ENCODE measurements around the gene SNAPC3. TPM values are rescaled to one million over a fixed set of nuclear protein-coding genes. Genes with fewer than 3 reads are reported as not detected.

Gene SNAPC3
- total RNA-seq, 2 donors from 2014 or later = 41.3 to 52.5 TPM

GRCh38 chr9:15492485-15493150 lies 69.9 kb downstream of the SNAPC3 start:
- no peak for TF ChIP-seq CTCF (conservative IDR thresholded peaks at IDR 0.05)
- H3K4me3 ChIP-seq (ENCODE audit: low read length) = peak overlapping the region; percentile 35
- no peak overlapping the region for H3K9ac ChIP-seq (ENCODE audit: extremely low read depth, low read length, poor library complexity, severe bottlenecking)
- 96 to 98% methylated on average over 10 to 13 of the region's 13 CpGs for WGBS, 2 experiments (ENCODE audit: insufficient coverage in 1 of 2, insufficient read length in 1 of 2)
- no peaks in the 10 kb centered on the region for H3K4me1 ChIP-seq (ENCODE audit: control insufficient read depth, insufficient read depth, low read length)
- Mint-ChIP-seq H3K9me3 (peaks cover 38% of the 10 kb centered on the region), H3K27ac (no peak overlapping the region), H3K4me1 (no peaks in the 10 kb centered on the region), H3K4me3 (no peak overlapping the region), H3K27me3 (ENCODE audit: insufficient read depth) (no peaks in the 10 kb centered on the region), H3K36me3 (ENCODE audit: low read depth) (peaks cover 91% of the 10 kb centered on the region)
- no peak for DNase-seq
- no peak overlapping the region for H3K27ac ChIP-seq (ENCODE audit: low read depth, low read length)
- peaks cover 57% of the 10 kb centered on the region for H3K9me3 ChIP-seq (ENCODE audit: control insufficient read depth, low read length)
- no peaks in the 10 kb centered on the region for H3K27me3 ChIP-seq (ENCODE audit: control insufficient read depth, insufficient read depth, low read length, poor library complexity, severe bottlenecking)
- H3K36me3 ChIP-seq (ENCODE audit: control insufficient read depth, insufficient read depth, low read length) = peaks cover 93% of the 10 kb centered on the region

- peaks cover 11% of the 10 kb centered on the region for H3K4me1 Mint-ChIP-seq
- peaks cover 9% of the 10 kb centered on the region for H3K9me3 Mint-ChIP-seq
- peaks cover 83% of the 10 kb centered on the region for H3K36me3 Mint-ChIP-seq (ENCODE audit: low read depth)
- H3K27me3 ChIP-seq (ENCODE audit: control insufficient read depth, insufficient read depth, low read length, poor library complexity, severe bottlenecking) = no peaks in the 10 kb centered on the region
- 94 to 98% methylated on average over 6 to 13 of the region's 13 CpGs for WGBS, 2 experiments (ENCODE audit: insufficient coverage in 1 of 2, insufficient read length in 1 of 2)
- no peak overlapping the region for H3K27ac Mint-ChIP-seq
- no peak overlapping the region for H3K27ac ChIP-seq (ENCODE audit: low read depth, low read length)
- DNase-seq = no peak
- H3K4me3 ChIP-seq (ENCODE audit: low read length) = no peak overlapping the region
- peaks cover 25% of the 10 kb centered on the region for H3K9me3 ChIP-seq (ENCODE audit: control insufficient read depth, low read length)
- H3K36me3 ChIP-seq (ENCODE audit: control insufficient read depth, insufficient read depth, low read length) = peaks cover 93% of the 10 kb centered on the region
- H3K4me1 ChIP-seq (ENCODE audit: control insufficient read depth, insufficient read depth, low read length) = peaks cover 3% of the 10 kb centered on the region
- no peak overlapping the region for H3K9ac ChIP-seq (ENCODE audit: extremely low read depth, low read length, poor library complexity, severe bottlenecking)
- TF ChIP-seq CTCF (conservative IDR thresholded peaks at IDR 0.05) = no peak
- H3K4me3 Mint-ChIP-seq = no peak overlapping the region
- no peaks in the 10 kb centered on the region for H3K27me3 Mint-ChIP-seq (ENCODE audit: insufficient read depth)
Measured at GRCh38 chr9:15498246-15498995, 75.7 kb downstream of the SNAPC3 start.

- Histone ChIP-seq H3K27ac (ENCODE audit: low read depth, low read length) (no peak overlapping the region), H3K9me3 (ENCODE audit: control insufficient read depth, low read length) (peaks cover 19% of the 10 kb centered on the region), H3K4me3 (ENCODE audit: low read length) (no peak overlapping the region), H3K4me1 (ENCODE audit: control insufficient read depth, insufficient read depth, low read length) (peaks cover 3% of the 10 kb centered on the region), H3K36me3 (ENCODE audit: control insufficient read depth, insufficient read depth, low read length) (peaks cover 93% of the 10 kb centered on the region), H3K9ac (ENCODE audit: extremely low read depth, low read length, poor library complexity, severe bottlenecking) (no peak overlapping the region), H3K27me3 (ENCODE audit: control insufficient read depth, insufficient read depth, low read length, poor library complexity, severe bottlenecking) (no peaks in the 10 kb centered on the region)
- Mint-ChIP-seq H3K36me3 (ENCODE audit: low read depth) (peaks cover 82% of the 10 kb centered on the region), H3K27ac (peak overlapping the region; percentile 13), H3K27me3 (ENCODE audit: insufficient read depth) (no peaks in the 10 kb centered on the region), H3K9me3 (peaks cover 5% of the 10 kb centered on the region), H3K4me1 (peaks cover 11% of the 10 kb centered on the region), H3K4me3 (no peak overlapping the region)
- no peak for DNase-seq
- WGBS, 2 experiments (ENCODE audit: insufficient coverage in 1 of 2, insufficient read length in 1 of 2) = 88 to 100% methylated on average over 2 of the region's 2 CpGs
- TF ChIP-seq CTCF (conservative IDR thresholded peaks at IDR 0.05) = no peak
Measured at GRCh38 chr9:15499139-15499538, 76.5 kb downstream of the SNAPC3 start.

All from endodermal cell (in vitro differentiated cells).